HUES6 (cell line): ENCODE results near the gene SMIM43.

Source experiments
- H3K27ac ChIP-seq: 2 replicates; pipeline ENCODE4 v1.7.0; 2013; ENCODE audit warnings: low read depth, mild to moderate bottlenecking, low read length, inconsistent platforms
- H3K27me3 ChIP-seq: 2 replicates; pipeline ENCODE4 v1.6.1; 2013; ENCODE audit warnings: low read length; ENCODE audit not compliant: control insufficient read depth, insufficient read depth
- H3K36me3 ChIP-seq: 2 replicates; pipeline ENCODE4 v1.6.1; 2013; ENCODE audit warnings: low read length; ENCODE audit not compliant: control insufficient read depth, insufficient read depth
- H3K4me1 ChIP-seq: 2 replicates; pipeline ENCODE4 v1.6.1; 2013; ENCODE audit warnings: low read length; ENCODE audit not compliant: control insufficient read depth, insufficient read depth
- H3K4me3 ChIP-seq: 2 replicates; pipeline ENCODE4 v1.5.1; 2013; ENCODE audit warnings: low read depth, low read length
- H3K9ac ChIP-seq: one replicate; pipeline ENCODE4 v1.6.1; 2013; ENCODE audit warnings: mild to moderate bottlenecking, low read length
- H3K9me3 ChIP-seq: 2 replicates; pipeline ENCODE4 v1.6.1; 2013; ENCODE audit warnings: low read depth, low read length; ENCODE audit not compliant: control insufficient read depth, insufficient read depth

Gene SMIM43

DNA sequence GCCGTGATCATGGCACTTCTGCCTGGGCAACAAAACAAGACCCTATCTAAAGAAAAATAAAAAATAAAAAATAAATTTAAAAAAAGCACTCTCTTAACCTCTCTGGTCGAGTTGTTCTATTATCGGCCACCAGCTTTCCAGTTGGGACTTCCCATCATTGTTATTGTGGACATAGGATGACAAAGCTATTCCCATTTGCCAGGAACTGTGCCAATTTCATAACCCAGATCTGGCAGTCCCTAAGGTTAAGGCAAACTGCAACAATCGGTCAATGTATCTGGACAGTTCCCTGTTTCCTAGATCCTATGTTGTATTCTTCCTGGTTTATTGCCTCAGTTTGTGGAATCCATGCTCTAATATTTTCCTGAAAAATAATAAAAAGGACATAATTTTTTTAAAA lies 50.4 kb downstream of the SMIM43 start:
- no peaks in the 10 kb centered on the region for H3K27me3 ChIP-seq
- H3K9me3 ChIP-seq: 0 out of 2 replicates have a peak, but pooled peaks cover 3% of the 10 kb centered on the region
- H3K27ac ChIP-seq: no peak overlapping the region
- H3K4me1 ChIP-seq: peaks cover 19% of the 10 kb centered on the region
- H3K9ac ChIP-seq: no peak overlapping the region
- H3K36me3 ChIP-seq: no peaks in the 10 kb centered on the region
- H3K4me3 ChIP-seq: no peak overlapping the region

DNA sequence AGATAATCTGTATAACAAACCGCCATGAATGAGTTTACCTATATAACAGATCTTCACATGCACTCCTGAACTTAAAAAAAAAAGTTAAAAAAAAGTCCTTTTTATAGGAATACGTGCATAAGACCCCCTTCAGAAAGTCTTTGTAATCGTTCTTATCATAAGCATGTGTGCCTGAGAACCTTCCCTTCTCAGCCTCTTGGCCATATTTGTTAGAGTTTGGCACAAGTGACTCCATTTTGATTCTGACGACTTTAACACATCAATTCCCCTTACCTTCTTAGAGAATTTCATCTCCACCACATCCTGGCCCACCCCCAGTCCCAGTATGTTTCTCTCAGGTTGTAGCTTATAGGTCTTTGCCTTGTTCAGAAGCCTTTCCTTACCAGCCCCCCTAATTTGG lies 52.2 kb downstream of the SMIM43 start:
- peak overlapping the region; percentile 73; the same call in 1 of the 2 replicates for H3K27ac ChIP-seq
- no peak overlapping the region for H3K9ac ChIP-seq
- H3K4me3 ChIP-seq: no peak overlapping the region
- H3K27me3 ChIP-seq: no peaks in the 10 kb centered on the region
- no peaks in the 10 kb centered on the region for H3K36me3 ChIP-seq
- peaks cover 19% of the 10 kb centered on the region for H3K4me1 ChIP-seq
- 0 out of 2 replicates have a peak, but pooled peaks cover 3% of the 10 kb centered on the region for H3K9me3 ChIP-seq

DNA sequence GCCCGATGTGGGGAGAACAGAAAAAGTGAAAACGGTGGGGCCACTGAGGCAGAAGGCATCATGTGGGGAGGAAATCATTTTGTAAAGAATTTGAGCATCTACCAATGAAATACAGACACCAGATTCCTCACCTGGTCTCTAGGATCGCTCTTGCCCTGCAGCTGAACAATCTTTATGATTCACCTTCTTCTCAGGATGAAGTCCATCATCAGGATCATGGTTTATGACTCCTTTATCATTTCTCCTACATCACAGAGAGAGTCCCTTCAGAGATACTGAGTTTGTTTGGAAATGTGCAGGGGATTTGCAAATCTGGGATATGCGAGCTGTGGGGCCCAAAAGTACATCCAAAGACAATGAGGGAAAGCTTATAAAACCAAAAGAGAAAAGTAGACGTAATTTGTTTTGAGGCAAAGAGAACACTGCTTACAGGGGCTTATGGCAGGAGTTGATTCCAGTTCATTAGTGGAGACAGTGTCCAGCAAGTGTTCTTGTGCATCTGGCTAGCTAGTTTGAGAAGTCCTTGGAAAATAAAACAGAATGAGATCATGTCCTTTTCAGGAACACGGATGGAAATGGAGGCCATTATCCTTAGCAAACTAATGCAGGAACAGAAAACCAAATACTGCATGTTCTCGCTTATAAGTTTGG lies 52.8 kb downstream of the SMIM43 start:
- no peaks in the 10 kb centered on the region for H3K36me3 ChIP-seq
- H3K9ac ChIP-seq: peak overlapping the region; percentile 57
- H3K27me3 ChIP-seq: no peaks in the 10 kb centered on the region
- H3K4me1 ChIP-seq: peaks cover 19% of the 10 kb centered on the region
- peak overlapping the region; percentile 37 for H3K4me3 ChIP-seq
- 0 out of 2 replicates have a peak, but pooled peaks cover 3% of the 10 kb centered on the region for H3K9me3 ChIP-seq
- H3K27ac ChIP-seq: peak overlapping the region; percentile 73; the same call in 1 of the 2 replicates

DNA sequence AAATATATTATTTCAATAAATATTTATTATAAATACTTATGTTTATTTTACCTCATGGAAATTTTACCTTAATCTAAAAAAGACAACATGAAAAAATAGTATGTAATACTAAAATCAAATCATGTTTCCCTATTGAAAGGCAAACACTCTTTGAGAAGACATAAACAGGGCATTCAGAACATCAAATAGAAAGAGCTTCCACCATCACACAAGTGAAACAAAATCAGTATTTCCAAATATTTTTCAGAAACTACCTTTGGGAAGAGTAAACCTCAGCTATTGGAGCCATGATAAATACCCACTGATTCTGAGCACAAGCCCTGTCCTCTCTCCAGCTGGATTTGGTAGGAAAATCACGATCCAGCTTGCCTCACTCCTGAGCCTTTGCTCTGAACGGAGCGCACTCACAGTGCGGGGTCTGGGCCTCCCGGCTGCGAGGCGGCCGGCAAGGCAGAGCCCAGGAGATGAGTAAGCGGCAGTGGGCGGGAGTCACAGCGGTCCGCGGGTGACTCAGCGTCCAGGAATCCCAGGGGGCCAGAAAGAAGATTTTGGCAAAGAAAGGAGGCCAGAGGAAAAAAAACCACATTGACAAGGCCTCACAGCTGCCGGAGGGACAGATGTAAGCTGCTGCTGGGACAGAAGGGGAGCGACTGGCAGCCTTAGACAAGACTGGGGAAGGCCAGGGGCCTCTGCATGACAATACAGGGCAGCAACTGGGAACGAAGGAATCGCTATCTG lies 53.5 kb downstream of the SMIM43 start:
- peak overlapping the region; percentile 73 for H3K27ac ChIP-seq

DNA sequence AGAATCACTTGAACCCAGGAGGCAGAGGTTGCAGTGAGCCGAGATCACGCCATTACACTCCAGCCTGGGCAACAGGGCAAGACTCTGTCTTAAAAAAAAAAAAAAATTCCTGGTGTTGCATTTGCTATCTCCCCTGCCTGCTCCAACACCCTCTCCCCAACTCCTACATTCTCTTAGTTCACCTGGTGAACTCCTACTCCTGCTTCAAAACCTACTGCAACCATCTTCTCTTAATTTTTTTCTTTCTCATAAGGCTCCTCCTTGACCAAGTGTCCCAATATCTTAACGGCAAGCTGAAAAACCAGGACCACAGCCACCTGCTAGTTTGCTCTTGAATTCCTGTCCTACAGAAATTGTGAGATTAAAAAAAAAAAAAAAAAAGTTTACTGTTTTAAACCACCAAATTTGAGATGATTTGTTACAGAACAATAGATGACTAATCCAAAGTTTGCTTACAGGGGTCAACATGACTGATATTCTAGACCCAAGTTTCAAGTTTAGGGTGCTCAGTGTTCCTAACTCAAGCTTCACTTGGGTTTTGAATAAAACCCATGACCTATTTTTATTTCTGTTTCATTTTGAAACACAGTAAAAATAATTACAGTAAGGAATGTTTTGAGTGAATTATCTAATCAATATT lies 55.1 kb downstream of the SMIM43 start:
- Histone ChIP-seq H3K27ac (no peak overlapping the region), H3K4me3 (no peak overlapping the region), H3K9me3 (no peaks in the 10 kb centered on the region), H3K36me3 (no peaks in the 10 kb centered on the region), H3K4me1 (peaks cover 27% of the 10 kb centered on the region), H3K27me3 (no peaks in the 10 kb centered on the region), H3K9ac (no peak overlapping the region)

More for the DNA sequence above, 53.5 kb downstream of the SMIM43 start:
- 0 out of 2 replicates have a peak, but pooled peaks cover 3% of the 10 kb centered on the region for H3K9me3 ChIP-seq
- H3K27me3 ChIP-seq: no peaks in the 10 kb centered on the region
- H3K4me3 ChIP-seq: peak overlapping the region; percentile 37
- H3K36me3 ChIP-seq: no peaks in the 10 kb centered on the region
- peaks cover 19% of the 10 kb centered on the region for H3K4me1 ChIP-seq
- H3K9ac ChIP-seq: peak overlapping the region; percentile 57
